Activated gamma-delta T cell treated with Interleukin-2 at 50 U/mL for 16 hours (primary cell): ENCODE data around the gene APOE.
"Not testable (repeated sequence)": the region's sequence is repeated elsewhere in the genome, so short reads cannot be mapped to it uniquely, and the experiment has no call there.

Experiments
- DNase-seq: peaks from one replicate; pipeline ENCODE4 v3.0.0-alpha.2; 2020

APOE gene

GRCh38 chr19:44886141-44886540 is 19.5 kb upstream of the APOE start:
- no peak for DNase-seq

- no peak for DNase-seq
Measured at GRCh38 chr19:44887648-44888047, 17.9 kb upstream of the APOE start.

GRCh38 chr19:44888335-44888734 is 17.3 kb upstream of the APOE start:
- DNase-seq: not testable (repeated sequence)

- no peak for DNase-seq
Measured at GRCh38 chr19:44889830-44890365, 15.7 kb upstream of the APOE start.

- DNase-seq: no peak
Measured at GRCh38 chr19:44890366-44891015, 15.1 kb upstream of the APOE start.

GRCh38 chr19:44891016-44891882 is 14.3 kb upstream of the APOE start, which contains the start of gene TOMM40:
TOMM40 (plus strand) TSS chr19:44891254; CDS start chr19:44891416, 162 bp downstream.
- peak; percentile 100 for DNase-seq

- DNase-seq: no peak
Measured at GRCh38 chr19:44892932-44893331, 12.7 kb upstream of the APOE start.

GRCh38 chr19:44893332-44894051 is 12.1 kb upstream of the APOE start:
- DNase-seq: no peak

GRCh38 chr19:44894052-44894400 is 11.6 kb upstream of the APOE start:
- no peak for DNase-seq

- no peak for DNase-seq
Measured at GRCh38 chr19:44894946-44895345, 10.7 kb upstream of the APOE start.

- DNase-seq: no peak
Measured at GRCh38 chr19:44897835-44898234, 7.8 kb upstream of the APOE start.

GRCh38 chr19:44900328-44901244 is 5.0 kb upstream of the APOE start:
- DNase-seq: no peak

GRCh38 chr19:44903216-44903601 is 2.4 kb upstream of the APOE start:
- DNase-seq: no peak

- DNase-seq: peak; percentile 72
Measured at GRCh38 chr19:44903602-44904425, 1.8 kb upstream of the APOE start.

GRCh38 chr19:44904426-44904994 is 1.1 kb upstream of the APOE start:
- DNase-seq: no peak

- DNase-seq: no peak
Measured at GRCh38 chr19:44907613-44908012, 2.0 kb downstream of the APOE start.

GRCh38 chr19:44908074-44908835 is 2.7 kb downstream of the APOE start:
- no peak for DNase-seq

- no peak for DNase-seq
Measured at GRCh38 chr19:44908836-44909261, 3.3 kb downstream of the APOE start.

GRCh38 chr19:44909775-44910174 is 4.2 kb downstream of the APOE start:
- DNase-seq: no peak

- DNase-seq: not testable (repeated sequence)
Measured at GRCh38 chr19:44911896-44912295, 6.3 kb downstream of the APOE start.
